WTC11 (cell line): Measurements from ENCODE around the gene EEF2. TPM values are rescaled to one million over a fixed set of nuclear protein-coding genes. Genes with fewer than 3 reads are reported as not detected.

ENCODE experiments used
- ATAC-seq: fragments of 200-7000 bp; cut with Tn5 transposase; 2 replicates; pipeline ENCODE4 v1.10.0; 2021; ENCODE audit warnings: mild to moderate bottlenecking, moderate library complexity
- CTCF ChIA-PET: fragments of 300-600 bp; sonication (Branson Sonifier 250); formaldehyde crosslinking; loops from one replicate; lab custom pipeline; 2021; ENCODE audit warnings: antibody characterized with exemption; lab: Charles Lee
- POLR2A ChIA-PET: fragments of 350-600 bp; sonication (Branson Sonifier 250); formaldehyde crosslinking; loops from one replicate; lab custom pipeline; 2021; ENCODE audit warnings: antibody characterized with exemption; lab: Charles Lee
- DNase-seq: peaks from one replicate; pipeline ENCODE4 v3.0.0; 2021; ENCODE audit warnings: low spot score
- H3K27ac Mint-ChIP-seq: 2 replicates; pipeline ENCODE4 v1.8.0; 2021; ENCODE audit warnings: mixed read lengths
- H3K27me3 Mint-ChIP-seq: 2 replicates; pipeline ENCODE4 v1.8.0; 2021; ENCODE audit warnings: low read depth, mild to moderate bottlenecking, moderate library complexity, mixed read lengths
- H3K36me3 Mint-ChIP-seq: 2 replicates; pipeline ENCODE4 v1.8.0; 2021; ENCODE audit warnings: mixed read lengths
- H3K4me1 Mint-ChIP-seq: 2 replicates; pipeline ENCODE4 v1.8.0; 2022; ENCODE audit warnings: mixed read lengths
- H3K4me3 Mint-ChIP-seq: 2 replicates; pipeline ENCODE4 v1.8.0; 2021; ENCODE audit warnings: mild to moderate bottlenecking, moderate library complexity, mixed read lengths
- H3K9me3 Mint-ChIP-seq: 2 replicates; pipeline ENCODE4 v1.8.0; 2021; ENCODE audit warnings: mixed read lengths
- FOXJ3 ChIP-seq: sonication (generic); formaldehyde crosslinking; IDR thresholded peaks from 2 replicates; pipeline ENCODE4 v1.9.0; 2021; ENCODE audit warnings: missing genetic modification reagents, mild to moderate bottlenecking, borderline replicate concordance
- GTF2I ChIP-seq: fragments of 250-450 bp; sonication (Bioruptor Pico); conservative IDR thresholded peaks from 2 replicates; pipeline ENCODE4 v1.4.0; 2021; ENCODE audit warnings: mild to moderate bottlenecking
- HMGA2 ChIP-seq: fragments of 250-450 bp; sonication (Bioruptor Pico); IDR thresholded peaks from 2 replicates; pipeline ENCODE4 v1.4.0; 2021; ENCODE audit warnings: mild to moderate bottlenecking, moderate library complexity
- TCF7 ChIP-seq: sonication (generic); formaldehyde crosslinking; IDR thresholded peaks from 2 replicates; pipeline ENCODE4 v1.8.0; 2022; ENCODE audit warnings: mild to moderate bottlenecking, low read depth, missing genetic modification reagents, moderate library complexity
- TEAD1 ChIP-seq: sonication (generic); formaldehyde crosslinking; IDR thresholded peaks from 2 replicates; pipeline ENCODE4 v1.8.0; 2022; ENCODE audit warnings: mild to moderate bottlenecking, missing genetic modification reagents
- total RNA-seq: library from RNA; stranded (reverse); gene quantifications from 3 replicates; pipeline ENCODE4 v1.2.3, GENCODE V29; 2021
- TF ChIP-seq, protein P1 (sequence below): sonication (generic); formaldehyde crosslinking; IDR thresholded peaks from 2 replicates; pipeline ENCODE4 v1.8.0; 2022; ENCODE audit warnings: mild to moderate bottlenecking, missing genetic modification reagents
- TF ChIP-seq, protein P2 (sequence below): sonication (generic); formaldehyde crosslinking; IDR thresholded peaks from 2 replicates; pipeline ENCODE4 v1.8.0; 2022; ENCODE audit warnings: missing genetic modification reagents
- TF ChIP-seq, protein P3 (sequence below): sonication (generic); formaldehyde crosslinking; IDR thresholded peaks from 2 replicates; pipeline ENCODE4 v1.8.0; 2023; ENCODE audit warnings: missing genetic modification reagents, mild to moderate bottlenecking, borderline replicate concordance
- TF ChIP-seq, protein P4 (sequence below): sonication (generic); formaldehyde crosslinking; IDR thresholded peaks from 2 replicates; pipeline ENCODE4 v1.8.1; 2023; ENCODE audit warnings: mild to moderate bottlenecking, missing genetic modification reagents
- TF ChIP-seq, protein P5 (sequence below): sonication (generic); formaldehyde crosslinking; IDR thresholded peaks from 2 replicates; pipeline ENCODE4 v1.8.0; 2022; ENCODE audit warnings: mild to moderate bottlenecking, missing genetic modification reagents
- TF ChIP-seq, protein P6 (sequence below): fragments of 250-450 bp; sonication (Bioruptor Pico); IDR thresholded peaks from 2 replicates; pipeline ENCODE4 v1.9.0; 2021; ENCODE audit warnings: moderate library complexity, mild to moderate bottlenecking, inconsistent platforms, borderline replicate concordance
- TF ChIP-seq, protein P7 (sequence below): fragments of 250-450 bp; sonication (Bioruptor Pico); IDR thresholded peaks from 2 replicates; pipeline ENCODE4 v1.9.0; 2021; ENCODE audit warnings: mild to moderate bottlenecking, borderline replicate concordance

The EEF2 gene
- total RNA-seq, 1 experiment from 2014 or later: 3,572 TPM

DNA sequence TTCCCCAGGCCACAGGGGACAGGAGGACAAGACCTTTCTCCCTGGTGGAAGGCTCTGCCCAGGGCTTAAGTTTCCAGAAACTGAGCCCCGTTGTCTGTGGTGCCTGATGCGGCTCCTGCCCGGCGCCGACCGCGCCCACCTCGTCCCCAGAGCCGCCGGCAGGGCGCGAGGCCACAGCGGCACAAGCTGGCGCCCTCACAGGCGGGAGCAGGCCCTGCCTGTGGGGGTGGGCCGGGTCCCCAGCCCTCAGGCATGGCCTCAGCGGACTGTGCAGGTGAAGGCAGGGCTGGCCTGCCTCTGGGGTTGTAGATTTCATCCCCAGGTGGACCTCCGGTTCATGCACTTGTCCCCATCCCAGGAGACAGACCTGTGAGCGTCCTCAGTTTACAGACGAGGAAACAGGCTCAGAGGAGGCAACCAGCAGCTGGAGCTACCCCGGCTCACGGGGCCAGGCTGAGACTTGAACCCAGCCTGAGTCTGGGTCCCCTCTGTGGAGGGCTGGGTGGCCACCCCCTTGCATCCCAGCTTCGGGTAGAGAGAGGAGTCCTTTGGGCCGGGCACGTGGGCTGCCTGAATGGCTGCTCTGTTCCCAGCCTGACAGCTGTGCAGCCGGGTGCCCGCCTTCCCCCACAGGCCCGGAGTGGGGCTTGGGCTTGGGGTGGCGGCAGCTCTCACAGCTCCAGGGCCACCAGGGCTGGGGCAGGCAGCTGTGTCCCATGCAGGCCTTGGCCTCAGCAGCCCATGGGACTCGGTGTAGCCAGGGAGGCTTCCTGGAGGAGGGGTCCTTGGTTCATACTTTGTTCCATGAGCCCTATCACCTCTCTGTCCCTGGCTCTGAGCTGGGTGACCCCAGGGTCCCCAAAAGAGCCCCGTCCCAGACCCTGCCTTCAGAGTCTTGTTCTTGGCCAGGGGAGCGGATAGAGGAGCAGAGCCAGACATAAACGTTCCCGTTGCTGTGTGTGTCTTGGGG lies 49.1 kb upstream of the EEF2 start (continued):
- TF ChIP-seq TEAD1 (CRISPR knock-in tag): no peak
- TF ChIP-seq GTF2I (CRISPR knock-in tag): no peak
- TF ChIP-seq TCF7 (CRISPR knock-in tag): no peak
- no peak for TF ChIP-seq HMGA2

DNA sequence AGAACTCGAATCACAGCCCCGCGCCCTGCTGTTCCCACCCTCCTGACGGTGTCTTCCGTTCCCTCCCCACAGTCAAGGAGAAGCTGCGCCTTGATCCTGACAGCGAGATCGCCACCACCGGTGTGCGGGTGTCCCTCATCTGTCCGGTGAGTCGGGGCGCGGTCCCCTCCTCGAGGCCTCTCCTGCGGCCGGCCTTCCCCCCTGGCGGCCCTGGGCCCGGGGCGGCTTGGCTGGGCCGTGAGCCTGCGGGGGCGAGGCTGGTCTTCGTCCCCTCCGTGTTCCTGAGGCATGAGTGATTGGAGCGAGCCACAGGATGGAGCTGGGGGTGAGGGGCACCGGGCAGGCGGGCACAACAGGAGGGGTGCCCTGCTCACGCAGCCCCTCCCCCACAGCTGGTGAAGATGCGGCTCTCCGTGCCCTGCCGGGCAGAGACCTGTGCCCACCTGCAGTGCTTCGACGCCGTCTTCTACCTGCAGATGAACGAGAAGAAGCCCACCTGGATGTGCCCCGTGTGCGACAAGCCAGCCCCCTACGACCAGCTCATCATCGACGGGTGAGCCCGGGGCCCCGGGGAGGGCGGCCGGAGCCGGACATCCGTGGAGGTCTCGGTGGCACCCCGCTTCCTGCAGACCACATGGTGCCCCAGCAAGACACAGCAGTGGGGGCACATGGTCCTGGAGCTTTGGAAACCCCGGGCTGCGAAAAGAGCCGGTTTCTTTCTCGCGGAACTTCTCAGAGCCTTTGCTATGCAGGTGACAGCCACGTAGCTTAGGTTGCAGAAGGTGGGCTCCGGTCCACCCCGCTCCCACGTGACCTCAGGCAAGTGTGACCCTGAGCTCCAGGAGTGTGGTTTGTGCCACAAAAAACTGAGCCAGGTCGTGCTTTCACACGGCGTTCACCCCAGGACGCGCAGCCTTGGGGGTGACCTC lies 48.0 kb upstream of the EEF2 start:
- no peaks in the 10 kb centered on the region for H3K4me1 Mint-ChIP-seq
- H3K4me3 Mint-ChIP-seq: no peak overlapping the region
- POLR2A ChIA-PET: no interaction called here
- no peak overlapping the region for H3K27ac Mint-ChIP-seq
- CTCF ChIA-PET: no interaction called here
- H3K27me3 Mint-ChIP-seq: no peaks in the 10 kb centered on the region
- DNase-seq (no peak), ATAC-seq (no peak)
- H3K36me3 Mint-ChIP-seq: peaks cover 8% of the 10 kb centered on the region
- no peaks in the 10 kb centered on the region for H3K9me3 Mint-ChIP-seq
- no peak for TF ChIP-seq HMGA2
- TF ChIP-seq, protein P1, sequence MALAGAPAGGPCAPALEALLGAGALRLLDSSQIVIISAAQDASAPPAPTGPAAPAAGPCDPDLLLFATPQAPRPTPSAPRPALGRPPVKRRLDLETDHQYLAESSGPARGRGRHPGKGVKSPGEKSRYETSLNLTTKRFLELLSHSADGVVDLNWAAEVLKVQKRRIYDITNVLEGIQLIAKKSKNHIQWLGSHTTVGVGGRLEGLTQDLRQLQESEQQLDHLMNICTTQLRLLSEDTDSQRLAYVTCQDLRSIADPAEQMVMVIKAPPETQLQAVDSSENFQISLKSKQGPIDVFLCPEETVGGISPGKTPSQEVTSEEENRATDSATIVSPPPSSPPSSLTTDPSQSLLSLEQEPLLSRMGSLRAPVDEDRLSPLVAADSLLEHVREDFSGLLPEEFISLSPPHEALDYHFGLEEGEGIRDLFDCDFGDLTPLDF (CRISPR knock-in tag): no peak
- TF ChIP-seq, protein P2, sequence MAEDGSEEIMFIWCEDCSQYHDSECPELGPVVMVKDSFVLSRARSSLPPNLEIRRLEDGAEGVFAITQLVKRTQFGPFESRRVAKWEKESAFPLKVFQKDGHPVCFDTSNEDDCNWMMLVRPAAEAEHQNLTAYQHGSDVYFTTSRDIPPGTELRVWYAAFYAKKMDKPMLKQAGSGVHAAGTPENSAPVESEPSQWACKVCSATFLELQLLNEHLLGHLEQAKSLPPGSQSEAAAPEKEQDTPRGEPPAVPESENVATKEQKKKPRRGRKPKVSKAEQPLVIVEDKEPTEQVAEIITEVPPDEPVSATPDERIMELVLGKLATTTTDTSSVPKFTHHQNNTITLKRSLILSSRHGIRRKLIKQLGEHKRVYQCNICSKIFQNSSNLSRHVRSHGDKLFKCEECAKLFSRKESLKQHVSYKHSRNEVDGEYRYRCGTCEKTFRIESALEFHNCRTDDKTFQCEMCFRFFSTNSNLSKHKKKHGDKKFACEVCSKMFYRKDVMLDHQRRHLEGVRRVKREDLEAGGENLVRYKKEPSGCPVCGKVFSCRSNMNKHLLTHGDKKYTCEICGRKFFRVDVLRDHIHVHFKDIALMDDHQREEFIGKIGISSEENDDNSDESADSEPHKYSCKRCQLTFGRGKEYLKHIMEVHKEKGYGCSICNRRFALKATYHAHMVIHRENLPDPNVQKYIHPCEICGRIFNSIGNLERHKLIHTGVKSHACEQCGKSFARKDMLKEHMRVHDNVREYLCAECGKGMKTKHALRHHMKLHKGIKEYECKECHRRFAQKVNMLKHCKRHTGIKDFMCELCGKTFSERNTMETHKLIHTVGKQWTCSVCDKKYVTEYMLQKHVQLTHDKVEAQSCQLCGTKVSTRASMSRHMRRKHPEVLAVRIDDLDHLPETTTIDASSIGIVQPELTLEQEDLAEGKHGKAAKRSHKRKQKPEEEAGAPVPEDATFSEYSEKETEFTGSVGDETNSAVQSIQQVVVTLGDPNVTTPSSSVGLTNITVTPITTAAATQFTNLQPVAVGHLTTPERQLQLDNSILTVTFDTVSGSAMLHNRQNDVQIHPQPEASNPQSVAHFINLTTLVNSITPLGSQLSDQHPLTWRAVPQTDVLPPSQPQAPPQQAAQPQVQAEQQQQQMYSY (CRISPR knock-in tag): no peak
- TF ChIP-seq, protein P3, sequence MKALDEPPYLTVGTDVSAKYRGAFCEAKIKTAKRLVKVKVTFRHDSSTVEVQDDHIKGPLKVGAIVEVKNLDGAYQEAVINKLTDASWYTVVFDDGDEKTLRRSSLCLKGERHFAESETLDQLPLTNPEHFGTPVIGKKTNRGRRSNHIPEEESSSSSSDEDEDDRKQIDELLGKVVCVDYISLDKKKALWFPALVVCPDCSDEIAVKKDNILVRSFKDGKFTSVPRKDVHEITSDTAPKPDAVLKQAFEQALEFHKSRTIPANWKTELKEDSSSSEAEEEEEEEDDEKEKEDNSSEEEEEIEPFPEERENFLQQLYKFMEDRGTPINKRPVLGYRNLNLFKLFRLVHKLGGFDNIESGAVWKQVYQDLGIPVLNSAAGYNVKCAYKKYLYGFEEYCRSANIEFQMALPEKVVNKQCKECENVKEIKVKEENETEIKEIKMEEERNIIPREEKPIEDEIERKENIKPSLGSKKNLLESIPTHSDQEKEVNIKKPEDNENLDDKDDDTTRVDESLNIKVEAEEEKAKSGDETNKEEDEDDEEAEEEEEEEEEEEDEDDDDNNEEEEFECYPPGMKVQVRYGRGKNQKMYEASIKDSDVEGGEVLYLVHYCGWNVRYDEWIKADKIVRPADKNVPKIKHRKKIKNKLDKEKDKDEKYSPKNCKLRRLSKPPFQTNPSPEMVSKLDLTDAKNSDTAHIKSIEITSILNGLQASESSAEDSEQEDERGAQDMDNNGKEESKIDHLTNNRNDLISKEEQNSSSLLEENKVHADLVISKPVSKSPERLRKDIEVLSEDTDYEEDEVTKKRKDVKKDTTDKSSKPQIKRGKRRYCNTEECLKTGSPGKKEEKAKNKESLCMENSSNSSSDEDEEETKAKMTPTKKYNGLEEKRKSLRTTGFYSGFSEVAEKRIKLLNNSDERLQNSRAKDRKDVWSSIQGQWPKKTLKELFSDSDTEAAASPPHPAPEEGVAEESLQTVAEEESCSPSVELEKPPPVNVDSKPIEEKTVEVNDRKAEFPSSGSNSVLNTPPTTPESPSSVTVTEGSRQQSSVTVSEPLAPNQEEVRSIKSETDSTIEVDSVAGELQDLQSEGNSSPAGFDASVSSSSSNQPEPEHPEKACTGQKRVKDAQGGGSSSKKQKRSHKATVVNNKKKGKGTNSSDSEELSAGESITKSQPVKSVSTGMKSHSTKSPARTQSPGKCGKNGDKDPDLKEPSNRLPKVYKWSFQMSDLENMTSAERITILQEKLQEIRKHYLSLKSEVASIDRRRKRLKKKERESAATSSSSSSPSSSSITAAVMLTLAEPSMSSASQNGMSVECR (CRISPR knock-in tag): no peak
- TF ChIP-seq, protein P4, sequence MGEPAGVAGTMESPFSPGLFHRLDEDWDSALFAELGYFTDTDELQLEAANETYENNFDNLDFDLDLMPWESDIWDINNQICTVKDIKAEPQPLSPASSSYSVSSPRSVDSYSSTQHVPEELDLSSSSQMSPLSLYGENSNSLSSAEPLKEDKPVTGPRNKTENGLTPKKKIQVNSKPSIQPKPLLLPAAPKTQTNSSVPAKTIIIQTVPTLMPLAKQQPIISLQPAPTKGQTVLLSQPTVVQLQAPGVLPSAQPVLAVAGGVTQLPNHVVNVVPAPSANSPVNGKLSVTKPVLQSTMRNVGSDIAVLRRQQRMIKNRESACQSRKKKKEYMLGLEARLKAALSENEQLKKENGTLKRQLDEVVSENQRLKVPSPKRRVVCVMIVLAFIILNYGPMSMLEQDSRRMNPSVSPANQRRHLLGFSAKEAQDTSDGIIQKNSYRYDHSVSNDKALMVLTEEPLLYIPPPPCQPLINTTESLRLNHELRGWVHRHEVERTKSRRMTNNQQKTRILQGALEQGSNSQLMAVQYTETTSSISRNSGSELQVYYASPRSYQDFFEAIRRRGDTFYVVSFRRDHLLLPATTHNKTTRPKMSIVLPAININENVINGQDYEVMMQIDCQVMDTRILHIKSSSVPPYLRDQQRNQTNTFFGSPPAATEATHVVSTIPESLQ: no peak
- TF ChIP-seq, protein P5, sequence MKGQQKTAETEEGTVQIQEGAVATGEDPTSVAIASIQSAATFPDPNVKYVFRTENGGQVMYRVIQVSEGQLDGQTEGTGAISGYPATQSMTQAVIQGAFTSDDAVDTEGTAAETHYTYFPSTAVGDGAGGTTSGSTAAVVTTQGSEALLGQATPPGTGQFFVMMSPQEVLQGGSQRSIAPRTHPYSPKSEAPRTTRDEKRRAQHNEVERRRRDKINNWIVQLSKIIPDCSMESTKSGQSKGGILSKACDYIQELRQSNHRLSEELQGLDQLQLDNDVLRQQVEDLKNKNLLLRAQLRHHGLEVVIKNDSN (CRISPR knock-in tag): no peak
- TF ChIP-seq, protein P6, sequence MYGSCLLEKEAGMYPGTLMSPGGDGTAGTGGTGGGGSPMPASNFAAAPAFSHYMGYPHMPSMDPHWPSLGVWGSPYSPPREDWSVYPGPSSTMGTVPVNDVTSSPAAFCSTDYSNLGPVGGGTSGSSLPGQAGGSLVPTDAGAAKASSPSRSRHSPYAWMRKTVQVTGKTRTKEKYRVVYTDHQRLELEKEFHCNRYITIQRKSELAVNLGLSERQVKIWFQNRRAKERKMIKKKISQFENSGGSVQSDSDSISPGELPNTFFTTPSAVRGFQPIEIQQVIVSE (CRISPR knock-in tag): no peak
- TF ChIP-seq, protein P7, sequence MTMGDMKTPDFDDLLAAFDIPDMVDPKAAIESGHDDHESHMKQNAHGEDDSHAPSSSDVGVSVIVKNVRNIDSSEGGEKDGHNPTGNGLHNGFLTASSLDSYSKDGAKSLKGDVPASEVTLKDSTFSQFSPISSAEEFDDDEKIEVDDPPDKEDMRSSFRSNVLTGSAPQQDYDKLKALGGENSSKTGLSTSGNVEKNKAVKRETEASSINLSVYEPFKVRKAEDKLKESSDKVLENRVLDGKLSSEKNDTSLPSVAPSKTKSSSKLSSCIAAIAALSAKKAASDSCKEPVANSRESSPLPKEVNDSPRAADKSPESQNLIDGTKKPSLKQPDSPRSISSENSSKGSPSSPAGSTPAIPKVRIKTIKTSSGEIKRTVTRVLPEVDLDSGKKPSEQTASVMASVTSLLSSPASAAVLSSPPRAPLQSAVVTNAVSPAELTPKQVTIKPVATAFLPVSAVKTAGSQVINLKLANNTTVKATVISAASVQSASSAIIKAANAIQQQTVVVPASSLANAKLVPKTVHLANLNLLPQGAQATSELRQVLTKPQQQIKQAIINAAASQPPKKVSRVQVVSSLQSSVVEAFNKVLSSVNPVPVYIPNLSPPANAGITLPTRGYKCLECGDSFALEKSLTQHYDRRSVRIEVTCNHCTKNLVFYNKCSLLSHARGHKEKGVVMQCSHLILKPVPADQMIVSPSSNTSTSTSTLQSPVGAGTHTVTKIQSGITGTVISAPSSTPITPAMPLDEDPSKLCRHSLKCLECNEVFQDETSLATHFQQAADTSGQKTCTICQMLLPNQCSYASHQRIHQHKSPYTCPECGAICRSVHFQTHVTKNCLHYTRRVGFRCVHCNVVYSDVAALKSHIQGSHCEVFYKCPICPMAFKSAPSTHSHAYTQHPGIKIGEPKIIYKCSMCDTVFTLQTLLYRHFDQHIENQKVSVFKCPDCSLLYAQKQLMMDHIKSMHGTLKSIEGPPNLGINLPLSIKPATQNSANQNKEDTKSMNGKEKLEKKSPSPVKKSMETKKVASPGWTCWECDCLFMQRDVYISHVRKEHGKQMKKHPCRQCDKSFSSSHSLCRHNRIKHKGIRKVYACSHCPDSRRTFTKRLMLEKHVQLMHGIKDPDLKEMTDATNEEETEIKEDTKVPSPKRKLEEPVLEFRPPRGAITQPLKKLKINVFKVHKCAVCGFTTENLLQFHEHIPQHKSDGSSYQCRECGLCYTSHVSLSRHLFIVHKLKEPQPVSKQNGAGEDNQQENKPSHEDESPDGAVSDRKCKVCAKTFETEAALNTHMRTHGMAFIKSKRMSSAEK (CRISPR knock-in tag): no peak
- TF ChIP-seq FOXJ3 (CRISPR knock-in tag): no peak
